OCI-LY7 (cell line): Measurements from ENCODE around the gene FAM114A1. TPM values are rescaled to one million over a fixed set of nuclear protein-coding genes. Genes with fewer than 3 reads are reported as not detected.
"Not testable (repeated sequence)": the region's sequence is repeated elsewhere in the genome, so short reads cannot be mapped to it uniquely, and the experiment has no call there.

ENCODE experiments used
- BruUV-seq: library from RNA; stranded (reverse); fragments of 400-500 nt; replicated peaks from 2 replicates; lab custom pipeline; 2021; lab: Mats Ljungman, UMichigan
- CTCF ChIA-PET: fragments of 300-600 bp; sonication (Branson Sonifier 250); formaldehyde crosslinking; loops from one replicate; lab custom pipeline; 2022; ENCODE audit warnings: antibody characterized with exemption; ENCODE audit not compliant: unreplicated experiment; lab: Charles Lee
- POLR2A ChIA-PET: fragments of 300-600 bp; sonication (Branson Sonifier 250); formaldehyde crosslinking; loops from one replicate; lab custom pipeline; 2022; ENCODE audit warnings: antibody characterized with exemption; lab: Charles Lee
- DNase-seq: peaks from one replicate; pipeline ENCODE4 v3.0.0-alpha.2; 2015; ENCODE audit warnings: low spot score
- H2AFZ ChIP-seq: fragments of 200-600 bp; sonication (generic), shearing (Covaris generic); 2 replicates; pipeline ENCODE4 v1.6.1; 2014; ENCODE audit warnings: mild to moderate bottlenecking, antibody characterized with exemption, low read length, moderate library complexity
- H3K27ac ChIP-seq: fragments of 200-600 bp; sonication (generic); 2 replicates; pipeline ENCODE4 v1.5.1; 2014; ENCODE audit warnings: mixed run types, low read depth, mild to moderate bottlenecking, moderate library complexity, low read length, inconsistent platforms; ENCODE audit not compliant: poor library complexity, severe bottlenecking
- H3K36me3 ChIP-seq: fragments of 200-600 bp; sonication (generic); 2 replicates; pipeline ENCODE4 v1.6.1; 2014; ENCODE audit warnings: mild to moderate bottlenecking, antibody characterized with exemption, low read length, moderate library complexity, mixed read lengths; ENCODE audit not compliant: insufficient read depth
- H3K4me1 ChIP-seq: fragments of 200-600 bp; sonication (generic); 2 replicates; pipeline ENCODE4 v1.5.1; 2014; ENCODE audit warnings: mild to moderate bottlenecking, low read length; ENCODE audit not compliant: insufficient read depth, poor library complexity, severe bottlenecking
- H3K4me2 ChIP-seq: fragments of 200-600 bp; sonication (generic); 2 replicates; pipeline ENCODE4 v1.6.1; 2014; ENCODE audit warnings: mild to moderate bottlenecking, low read length
- H3K4me3 ChIP-seq: fragments of 200-600 bp; sonication (generic); 2 replicates; pipeline ENCODE4 v1.5.1; 2014; ENCODE audit warnings: mild to moderate bottlenecking, low read depth, low read length; ENCODE audit not compliant: poor library complexity, severe bottlenecking
- H3K79me2 ChIP-seq: fragments of 200-600 bp; sonication (generic); 2 replicates; pipeline ENCODE4 v1.6.1; 2016; ENCODE audit warnings: low read depth, mild to moderate bottlenecking, low read length, moderate library complexity, mixed read lengths; ENCODE audit not compliant: insufficient read depth
- H3K9me2 ChIP-seq: fragments of 200-600 bp; sonication (generic); 2 replicates; pipeline ENCODE4 v1.6.1; 2016; ENCODE audit warnings: mild to moderate bottlenecking, low read length, mixed read lengths; ENCODE audit not compliant: insufficient read depth
- H3K9me3 ChIP-seq: fragments of 200-600 bp; sonication (generic); 2 replicates; pipeline ENCODE4 v1.6.1; 2014; ENCODE audit warnings: mild to moderate bottlenecking, mixed run types, low read length, mixed read lengths
- H4K20me1 ChIP-seq: fragments of 200-600 bp; sonication (generic); 2 replicates; pipeline ENCODE4 v1.6.1; 2014; ENCODE audit warnings: mild to moderate bottlenecking, antibody characterized with exemption, low read length, moderate library complexity, mixed read lengths; ENCODE audit not compliant: insufficient read depth
- CTCF ChIP-seq: fragments of 200-600 bp; sonication (generic); conservative IDR thresholded peaks from 2 replicates; pipeline ENCODE4 v1.5.1; 2014; ENCODE audit warnings: mild to moderate bottlenecking, antibody characterized with exemption, low read length, moderate library complexity, mixed read lengths
- EZH2phosphoT487 ChIP-seq: fragments of 200-600 bp; sonication (generic); IDR thresholded peaks from 2 replicates; pipeline ENCODE4 v1.6.1; 2018; ENCODE audit warnings: low read depth, borderline replicate concordance, mild to moderate bottlenecking, mixed run types, antibody characterized with exemption, low read length, moderate library complexity, mixed read lengths
- intact Hi-C: fragments of 100-400 bp; cut with micrococcal nuclease; formaldehyde crosslinking; loops from one replicate; pipeline ENCODE4 v1.10.0; 2022; ENCODE audit not compliant: unreplicated experiment
- total RNA-seq, 2 experiments: library from RNA; depleted of rRNA in 1 of 2; stranded (reverse); fragments of >200 nt in 1 of 2; shearing (Covaris generic) in 1 of 2; gene quantifications; 2 replicates each; pipeline ENCODE4 v1.2.3, GENCODE V29; 2014 to 2022

FAM114A1 gene
- total RNA-seq, 2 experiments from 2014 or later: not detected

GRCh38 chr4:38987491-38987890 lies 119.9 kb downstream of the FAM114A1 start:
- no peak overlapping the region for H3K4me2 ChIP-seq
- ChIA-PET CTCF (no interaction called here), POLR2A (interaction anchor here (0.6 to 1.8 kb wide), 3 partner anchors 9 to 669 kb away, joined by 3 to 5 read pairs (median 4); no protein-coding TSS in a partner anchor)
- TF ChIP-seq EZH2phosphoT487 (no peak), CTCF (no peak)
- no peak overlapping the region for H3K4me3 ChIP-seq
- intact Hi-C loops: no loop called here
- no peak for DNase-seq
- no peaks in the 10 kb centered on the region for H3K9me3 ChIP-seq
- peaks cover 13% of the 10 kb centered on the region for H3K4me1 ChIP-seq
- H2AFZ ChIP-seq: no peak overlapping the region
- H3K9me2 ChIP-seq: no peaks in the 10 kb centered on the region
- BruUV-seq: no TSS peak
- no peaks in the 10 kb centered on the region for H4K20me1 ChIP-seq
- H3K36me3 ChIP-seq: peaks cover 35% of the 10 kb centered on the region; the same call in 1 of the 2 replicates
- H3K79me2 ChIP-seq: no peaks in the 10 kb centered on the region
- no peak overlapping the region for H3K27ac ChIP-seq

DNA sequence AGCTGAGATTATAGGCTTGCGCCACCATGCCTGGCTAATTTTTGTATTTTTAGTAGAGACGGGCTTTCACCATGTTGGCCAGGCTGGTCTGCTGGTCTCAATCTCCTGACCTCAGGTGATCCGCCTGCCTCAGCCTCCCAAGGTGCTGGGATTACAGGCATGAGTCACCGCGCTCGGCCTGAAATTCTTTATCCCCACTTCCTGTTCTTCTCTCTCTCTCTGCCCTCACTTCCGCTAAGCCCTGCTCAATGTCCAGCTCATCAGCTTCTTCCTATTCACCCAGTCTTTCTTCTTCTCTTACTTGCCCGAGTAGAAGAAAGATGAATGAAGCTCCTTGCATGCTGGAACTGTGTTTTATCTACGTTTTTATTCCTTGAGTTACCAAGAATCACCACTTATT lies 120.7 kb downstream of the FAM114A1 start:
- H3K4me2 ChIP-seq, H3K4me3 ChIP-seq, intact Hi-C loops, DNase-seq, H3K9me3 ChIP-seq, CTCF ChIA-PET, H2AFZ ChIP-seq, H3K79me2 ChIP-seq, BruUV-seq, H3K27ac ChIP-seq, H4K20me1 ChIP-seq, H3K9me2 ChIP-seq: not testable (repeated sequence)
- H3K4me1 ChIP-seq: peaks cover 13% of the 10 kb centered on the region
- POLR2A ChIA-PET: interaction anchor here (0.6 to 1.8 kb wide), 2 partner anchors 10 to 253 kb away, joined by 3 to 5 read pairs; no protein-coding TSS in a partner anchor
- peaks cover 40% of the 10 kb centered on the region for H3K36me3 ChIP-seq

- H3K4me3 ChIP-seq: no peak overlapping the region
- H3K36me3 ChIP-seq: peaks cover 51% of the 10 kb centered on the region
- no peak overlapping the region for H3K27ac ChIP-seq
- H2AFZ ChIP-seq: no peak overlapping the region
- no peaks in the 10 kb centered on the region for H3K9me3 ChIP-seq
- ChIA-PET POLR2A (interaction anchor here (0.6 to 0.9 kb wide), 2 partner anchors 37 to 215 kb away, joined by 3 read pairs; no protein-coding TSS in a partner anchor), CTCF (no interaction called here)
- no peaks in the 10 kb centered on the region for H3K79me2 ChIP-seq
- intact Hi-C loops: no loop called here
- H3K9me2 ChIP-seq: no peaks in the 10 kb centered on the region
- no peak overlapping the region for H3K4me2 ChIP-seq
- H4K20me1 ChIP-seq: no peaks in the 10 kb centered on the region
- TF ChIP-seq CTCF (no peak), EZH2phosphoT487 (no peak)
- DNase-seq: no peak
- no TSS peak for BruUV-seq
- H3K4me1 ChIP-seq: peaks cover 13% of the 10 kb centered on the region
Observed at GRCh38 chr4:38989487-38989886, 121.9 kb downstream of the FAM114A1 start.
